ENCODE data around the gene VPS37C.
"Not testable (repeated sequence)": the region's sequence is repeated elsewhere in the genome, so short reads cannot be mapped to it uniquely, and the experiment has no call there.

VPS37C gene

DNA sequence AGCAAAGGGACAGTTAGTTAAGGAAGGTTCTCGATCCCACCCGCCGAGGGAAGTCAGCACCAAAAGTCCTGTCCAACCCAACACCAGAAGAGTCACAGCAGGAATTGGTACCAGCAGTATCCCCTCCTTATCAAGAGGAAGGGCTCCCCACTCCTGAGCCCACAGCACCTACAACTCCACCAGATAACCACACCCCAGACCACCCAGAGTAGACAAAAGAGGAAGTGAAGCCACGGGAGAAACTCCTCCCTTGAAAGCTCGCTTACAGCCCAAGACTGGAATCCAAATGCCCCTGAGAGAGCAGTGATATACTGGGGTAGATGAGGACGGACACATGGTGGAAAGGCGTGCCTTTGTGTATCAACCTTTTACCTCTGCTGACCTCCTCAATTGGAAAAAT lies 66.2 kb downstream of the VPS37C start:
- TF ChIP-seq TAF1 (IDR thresholded peaks at IDR 0.05; ENCODE audit: borderline replicate concordance, low read depth, low read length) (no peak), POLR2A (IDR thresholded peaks at IDR 0.05; ENCODE audit: low read depth, low read length) (no peak), POLR2AphosphoS5 (IDR thresholded peaks at IDR 0.05; ENCODE audit: low read depth, low read length) (no peak)
- no peak for DNase-seq (ENCODE audit: insufficient read length)
- FAIRE-seq = peak; percentile 14

DNA sequence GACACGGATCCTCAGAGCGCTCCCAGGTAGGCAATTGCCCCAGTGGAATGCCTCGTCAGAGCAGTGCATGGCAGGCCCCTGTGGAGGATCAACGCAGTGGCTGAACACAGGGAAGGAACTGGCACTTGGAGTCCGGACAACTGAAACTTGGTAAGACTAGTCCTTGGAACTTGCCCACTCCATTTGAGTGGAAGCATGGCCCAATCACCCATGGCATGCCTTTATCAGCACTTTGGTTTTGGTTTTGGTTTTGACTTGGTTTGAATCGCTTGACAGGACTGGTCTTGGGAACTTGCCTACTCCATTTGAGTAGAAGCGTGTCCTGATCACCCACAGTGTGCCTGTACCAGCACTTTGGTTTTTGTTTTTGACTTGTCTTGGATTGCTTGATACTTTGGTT lies 67.1 kb downstream of the VPS37C start:
- peak; percentile 21 for FAIRE-seq
- not testable (repeated sequence) for DNase-seq (ENCODE audit: insufficient read length)

DNA sequence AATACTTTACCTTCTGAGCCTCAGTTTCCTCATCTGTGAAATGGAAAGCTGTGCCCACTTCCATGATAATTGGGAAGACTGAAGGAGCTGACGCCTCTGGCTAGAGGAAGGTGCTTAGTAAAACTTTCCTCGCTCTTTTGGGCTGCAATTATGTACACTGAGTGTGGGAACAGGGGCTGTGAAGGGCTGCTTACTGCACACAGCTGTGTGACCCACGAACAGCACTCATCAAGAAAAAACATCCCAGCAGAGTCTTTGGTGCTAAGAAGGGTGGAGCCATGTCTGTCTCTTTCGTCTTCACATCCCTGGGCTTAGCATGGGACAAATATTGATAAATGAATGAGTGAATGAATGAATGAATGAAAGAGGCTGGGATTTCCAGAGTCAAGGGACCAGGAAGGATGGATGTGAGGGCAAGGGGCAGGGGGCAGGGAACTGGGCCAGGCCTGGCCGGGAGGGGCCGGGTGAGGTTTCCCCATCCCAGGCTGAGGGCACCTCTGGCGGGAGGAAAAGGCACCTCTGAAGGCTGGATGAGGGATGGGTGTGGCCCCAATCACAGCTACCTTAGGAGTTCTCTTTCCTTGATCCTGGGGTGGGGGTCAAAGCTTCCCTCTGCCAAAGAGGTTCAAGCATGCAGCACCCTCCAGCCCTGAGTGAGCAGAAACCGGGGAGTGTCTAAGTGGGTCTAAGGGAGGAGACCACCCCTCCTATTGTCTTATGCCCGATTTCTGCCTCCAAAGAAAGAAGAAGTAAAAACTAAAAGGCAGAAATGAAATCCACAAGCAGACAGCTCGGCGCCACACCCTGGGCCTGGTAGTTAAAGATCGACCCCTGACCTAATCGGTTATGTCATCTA lies 68.1 kb downstream of the VPS37C start:
- TF ChIP-seq TAF1 (IDR thresholded peaks at IDR 0.05; ENCODE audit: borderline replicate concordance, low read depth, low read length) (no peak), POLR2AphosphoS5 (IDR thresholded peaks at IDR 0.05; ENCODE audit: low read depth, low read length) (no peak), POLR2A (IDR thresholded peaks at IDR 0.05; ENCODE audit: low read depth, low read length) (no peak)
- FAIRE-seq (peak; percentile 83), DNase-seq (ENCODE audit: insufficient read length) (no peak)

DNA sequence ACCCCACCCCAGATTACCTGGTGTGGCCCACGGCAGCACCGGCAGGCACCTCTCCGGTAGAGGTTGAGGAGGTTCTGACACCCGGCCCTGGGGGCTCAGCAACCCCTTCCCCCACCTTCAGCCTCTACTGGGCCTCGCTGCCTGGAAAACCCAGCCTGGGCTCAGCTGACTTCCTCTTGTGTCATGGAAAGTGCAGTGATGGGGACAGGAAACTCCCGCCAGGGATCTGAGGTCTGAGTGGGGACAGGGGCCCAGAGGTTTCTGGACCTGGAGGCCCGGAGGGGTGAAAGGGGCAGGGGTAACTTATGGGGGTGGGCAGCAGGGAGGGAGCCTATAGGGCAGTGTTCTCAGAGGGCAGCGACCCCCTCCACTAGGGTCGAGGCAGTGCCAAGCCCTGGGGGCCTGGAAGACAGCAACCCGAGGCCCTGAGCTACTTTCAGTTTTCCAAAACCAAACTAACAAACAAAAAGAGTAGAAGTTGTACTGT lies 68.9 kb downstream of the VPS37C start:
- DNase-seq (ENCODE audit: insufficient read length) = peak; percentile 56
- peak; percentile 33; the same call in 1 of the 2 replicates for TF ChIP-seq POLR2A (IDR thresholded peaks at IDR 0.05; ENCODE audit: low read depth, low read length)
- TF ChIP-seq TAF1 (IDR thresholded peaks at IDR 0.05; ENCODE audit: borderline replicate concordance, low read depth, low read length) = 0 out of 2 replicates have a peak, but pooled peaks have one; percentile 44
- TF ChIP-seq POLR2AphosphoS5 (IDR thresholded peaks at IDR 0.05; ENCODE audit: low read depth, low read length) = 0 out of 2 replicates have a peak, but pooled peaks have one; percentile 39
- FAIRE-seq = no peak

DNA sequence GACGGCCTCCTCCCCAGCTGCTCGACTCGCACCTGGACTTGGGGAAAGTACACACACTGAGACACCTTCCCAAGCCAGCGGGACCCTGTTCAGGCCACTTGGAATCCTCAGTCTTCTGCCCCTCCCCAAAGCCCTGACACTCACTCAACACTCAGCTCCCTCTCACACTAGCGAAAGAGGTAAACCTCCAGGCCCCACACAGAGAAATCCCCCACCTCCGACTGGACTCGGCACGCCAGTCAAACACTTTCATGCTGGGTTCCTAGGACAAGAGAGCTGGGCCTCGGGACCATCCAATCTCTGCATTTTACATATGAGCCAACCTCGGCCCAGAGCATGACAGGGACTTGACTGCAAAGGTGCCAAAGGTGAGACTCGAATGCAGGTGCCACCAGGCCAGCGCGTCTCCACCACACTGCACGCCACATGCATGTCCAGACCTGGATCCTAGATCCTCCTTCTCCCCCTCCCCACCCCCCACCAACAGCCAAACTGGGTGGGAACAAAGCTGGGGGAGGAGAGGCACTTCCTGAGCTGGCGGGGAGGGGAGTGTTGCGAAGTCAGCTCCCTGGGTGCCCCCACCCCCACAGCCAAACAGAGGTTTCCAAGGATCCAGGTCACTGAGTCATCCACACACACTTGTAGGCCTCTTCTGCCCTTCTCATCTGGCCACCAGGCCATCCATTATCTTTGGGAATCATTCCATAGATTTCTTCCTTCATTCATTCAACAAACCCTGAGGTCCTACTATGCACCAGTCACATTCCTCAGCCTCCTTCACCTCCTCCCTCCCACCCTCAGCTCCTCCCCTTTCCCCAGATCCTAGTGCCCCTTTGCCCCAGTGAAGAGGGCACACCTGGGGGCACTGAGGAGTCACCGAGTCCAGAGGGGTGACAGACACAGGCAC lies 69.6 kb downstream of the VPS37C start:
- FAIRE-seq (peak; percentile 98), DNase-seq (ENCODE audit: insufficient read length) (no peak)
- TF ChIP-seq POLR2AphosphoS5 (IDR thresholded peaks at IDR 0.05; ENCODE audit: low read depth, low read length) = peak; percentile 69
- peak; percentile 14; the same call in 1 of the 2 replicates for TF ChIP-seq TAF1 (IDR thresholded peaks at IDR 0.05; ENCODE audit: borderline replicate concordance, low read depth, low read length)
- TF ChIP-seq POLR2A (IDR thresholded peaks at IDR 0.05; ENCODE audit: low read depth, low read length) = peak; percentile 66

DNA sequence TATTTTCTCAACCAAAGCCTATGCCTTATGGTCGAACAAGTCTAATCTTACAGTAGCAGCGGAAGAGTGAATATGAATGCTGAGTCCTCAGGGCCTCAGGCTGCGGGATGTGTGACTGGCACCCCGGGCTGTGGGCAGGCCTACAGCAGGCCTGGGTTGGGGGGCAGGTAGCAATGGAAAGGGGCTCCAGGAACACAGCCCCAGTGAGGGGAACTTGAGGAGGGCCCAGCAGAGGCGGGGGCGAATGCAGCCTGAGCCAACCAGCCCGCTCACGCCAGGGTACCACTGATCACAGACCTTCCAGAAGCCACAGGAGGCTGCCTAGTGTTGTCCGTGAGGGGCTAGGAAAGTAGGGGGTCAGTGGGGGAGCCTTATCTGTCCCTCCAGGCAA lies 70.2 kb downstream of the VPS37C start:
- FAIRE-seq = no peak
- no peak for DNase-seq (ENCODE audit: insufficient read length)
- TF ChIP-seq POLR2AphosphoS5 (IDR thresholded peaks at IDR 0.05; ENCODE audit: low read depth, low read length) (no peak), POLR2A (IDR thresholded peaks at IDR 0.05; ENCODE audit: low read depth, low read length) (no peak), TAF1 (IDR thresholded peaks at IDR 0.05; ENCODE audit: borderline replicate concordance, low read depth, low read length) (no peak)

DNA sequence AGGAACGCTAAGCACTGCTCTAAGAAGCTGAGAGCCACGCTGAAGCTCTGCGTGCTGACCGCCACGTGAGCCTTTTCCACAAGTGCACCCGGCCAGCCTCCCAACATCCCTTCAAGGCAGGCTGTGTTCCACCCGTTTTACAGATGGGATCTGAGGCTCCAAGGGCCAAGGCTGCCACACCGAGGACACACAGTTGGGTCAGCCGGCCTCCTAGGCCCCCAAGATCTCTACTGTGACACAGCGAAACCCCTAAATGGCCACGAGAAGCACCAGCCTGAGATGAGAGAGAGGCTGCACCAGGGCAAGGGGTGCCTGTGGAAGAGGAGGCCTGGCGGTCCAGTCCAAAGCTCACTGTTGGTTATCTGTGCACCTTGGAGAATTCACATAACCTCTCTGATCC lies 70.7 kb downstream of the VPS37C start:
- FAIRE-seq (peak; percentile 74), DNase-seq (ENCODE audit: insufficient read length) (no peak)
- TF ChIP-seq POLR2AphosphoS5 (IDR thresholded peaks at IDR 0.05; ENCODE audit: low read depth, low read length) = no peak
- no peak for TF ChIP-seq POLR2A (IDR thresholded peaks at IDR 0.05; ENCODE audit: low read depth, low read length)
- no peak for TF ChIP-seq TAF1 (IDR thresholded peaks at IDR 0.05; ENCODE audit: borderline replicate concordance, low read depth, low read length)

DNA sequence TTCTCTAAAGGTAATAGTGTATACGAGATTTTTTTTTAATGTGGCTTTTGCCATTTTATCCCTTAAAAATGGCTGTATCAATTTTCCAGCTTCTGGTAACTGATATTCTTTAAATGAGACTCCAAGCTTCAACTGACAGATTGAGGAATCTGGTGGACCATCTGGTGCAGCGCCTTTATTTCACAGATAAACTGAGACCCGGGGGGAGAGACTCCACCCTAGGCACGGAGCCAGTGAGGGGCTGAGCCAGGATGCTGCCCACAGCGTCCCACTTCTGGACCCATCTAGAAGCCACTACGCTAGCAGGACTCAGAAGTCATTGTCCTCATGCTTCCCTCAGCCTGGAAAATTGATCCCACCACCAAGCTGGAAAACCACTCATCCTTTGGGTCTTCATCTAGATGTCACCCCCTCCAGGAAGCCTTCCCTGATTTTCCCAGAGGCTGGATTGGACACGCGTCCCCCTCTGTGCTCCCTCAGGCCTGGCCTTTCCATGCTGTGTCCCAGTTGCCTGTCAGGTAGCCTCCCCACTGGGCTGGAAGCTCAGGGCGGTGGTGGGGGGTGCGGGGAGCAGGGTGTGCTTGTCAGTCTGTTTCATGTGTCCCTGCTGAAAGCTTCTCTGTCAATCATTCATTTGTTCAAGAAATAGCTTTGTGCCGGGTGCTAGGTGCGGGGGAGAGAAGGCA lies 71.3 kb downstream of the VPS37C start:
- TF ChIP-seq POLR2A (IDR thresholded peaks at IDR 0.05; ENCODE audit: low read depth, low read length) = no peak
- no peak for TF ChIP-seq POLR2AphosphoS5 (IDR thresholded peaks at IDR 0.05; ENCODE audit: low read depth, low read length)
- no peak for TF ChIP-seq TAF1 (IDR thresholded peaks at IDR 0.05; ENCODE audit: borderline replicate concordance, low read depth, low read length)
- no peak for DNase-seq (ENCODE audit: insufficient read length)
- FAIRE-seq = peak; percentile 48

DNA sequence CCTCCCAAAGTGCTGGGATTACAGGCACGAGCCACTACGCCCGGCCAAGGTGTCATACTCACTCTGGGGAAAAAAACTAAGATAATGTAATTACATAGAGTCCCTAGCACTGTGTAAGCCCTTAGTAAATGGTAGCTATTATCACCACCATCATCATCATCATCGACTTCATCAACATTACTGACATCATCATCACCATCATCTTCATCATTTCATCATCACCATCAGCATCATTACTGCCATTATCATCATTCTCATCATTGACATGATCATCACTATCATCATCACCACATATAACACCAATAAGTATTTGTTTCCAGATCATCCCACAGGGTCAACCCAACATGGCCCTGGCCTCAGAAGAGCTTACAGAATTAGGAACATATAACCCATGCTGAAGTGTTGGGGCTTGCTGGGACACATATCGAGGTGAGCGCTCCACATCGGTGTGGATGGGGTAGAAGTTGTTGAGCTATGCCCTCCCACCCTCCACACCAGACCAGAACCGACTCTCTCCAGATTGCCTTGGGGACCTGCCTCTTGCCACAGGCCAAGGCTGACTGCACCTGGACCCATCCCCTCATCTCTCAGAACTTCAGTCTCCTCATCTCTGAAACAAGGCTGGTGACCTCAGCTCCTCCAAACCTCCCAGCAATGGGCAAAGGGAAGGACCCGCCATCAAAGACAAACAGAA lies 73.7 kb downstream of the VPS37C start:
- FAIRE-seq = peak; percentile 82
- TF ChIP-seq TAF1 (IDR thresholded peaks at IDR 0.05; ENCODE audit: borderline replicate concordance, low read depth, low read length) = no peak
- no peak for TF ChIP-seq POLR2A (IDR thresholded peaks at IDR 0.05; ENCODE audit: low read depth, low read length)
- TF ChIP-seq POLR2AphosphoS5 (IDR thresholded peaks at IDR 0.05; ENCODE audit: low read depth, low read length) = no peak
- DNase-seq (ENCODE audit: insufficient read length) = no peak

DNA sequence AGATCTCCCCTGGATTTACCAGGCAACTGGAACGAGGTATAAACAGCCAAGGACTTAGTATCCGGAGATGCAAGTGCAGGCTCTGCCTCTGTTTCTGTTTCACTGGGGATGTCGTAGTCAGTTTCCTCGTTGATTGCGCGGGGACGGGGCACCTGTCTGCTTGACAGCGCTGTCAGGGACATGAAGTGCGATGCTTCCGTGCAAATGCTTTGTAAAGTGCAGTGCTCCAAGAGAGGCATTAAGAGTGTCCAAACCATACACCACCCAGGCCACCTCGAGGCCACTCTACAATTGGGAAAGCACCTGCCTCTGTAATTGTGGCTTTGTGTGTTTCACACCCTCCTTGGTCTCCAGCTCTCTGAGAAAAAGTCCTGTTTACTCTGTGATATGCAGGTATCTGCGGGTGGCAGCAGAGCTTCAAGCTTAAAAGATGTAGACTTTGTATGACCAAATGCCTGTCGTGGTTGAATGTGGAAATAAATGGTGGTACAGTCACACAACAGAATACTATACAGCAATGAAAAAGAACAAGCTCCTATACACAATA lies 77.6 kb downstream of the VPS37C start:
- FAIRE-seq = peak; percentile 70
- DNase-seq (ENCODE audit: insufficient read length) = no peak
- TF ChIP-seq TAF1 (IDR thresholded peaks at IDR 0.05; ENCODE audit: borderline replicate concordance, low read depth, low read length) = no peak
- no peak for TF ChIP-seq POLR2A (IDR thresholded peaks at IDR 0.05; ENCODE audit: low read depth, low read length)
- TF ChIP-seq POLR2AphosphoS5 (IDR thresholded peaks at IDR 0.05; ENCODE audit: low read depth, low read length) = no peak
